Measurements from ENCODE around the gene RNASE1. TPM values are rescaled to one million over a fixed set of nuclear protein-coding genes. Genes with fewer than 3 reads are reported as not detected.

RNASE1 gene
- total RNA-seq, 1 donor from 2014 or later, result 6.4 TPM

GRCh38 chr14:20754308-20754707 lies 48.3 kb downstream of the RNASE1 start:
- Mint-ChIP-seq H3K4me3 (no peak overlapping the region), H3K36me3 (ENCODE audit: low read depth) (peaks cover 7% of the 10 kb centered on the region), H3K27me3 (ENCODE audit: low read depth) (no peaks in the 10 kb centered on the region), H3K9me3 (peaks cover 8% of the 10 kb centered on the region), H3K4me1 (peaks cover 14% of the 10 kb centered on the region), H3K27ac (ENCODE audit: unreplicated experiment) (no peak overlapping the region)
- no peak for TF ChIP-seq CTCF (conservative IDR thresholded peaks at IDR 0.05)
- DNase-seq (ENCODE audit: low read depth, low spot score), result no peak

- no peak for DNase-seq (ENCODE audit: low read depth, low spot score)
- no peak overlapping the region for H3K4me3 Mint-ChIP-seq
- H3K27me3 Mint-ChIP-seq (ENCODE audit: low read depth), result no peaks in the 10 kb centered on the region
These were observed 50.6 kb downstream of the RNASE1 start for GRCh38 chr14:20751963-20752562.

More at GRCh38 chr14:20751963-20752562, 50.6 kb downstream of the RNASE1 start:
- no peak for TF ChIP-seq CTCF (conservative IDR thresholded peaks at IDR 0.05)
- Mint-ChIP-seq H3K27ac (ENCODE audit: unreplicated experiment) (no peak overlapping the region), H3K36me3 (ENCODE audit: low read depth) (peaks cover 7% of the 10 kb centered on the region), H3K9me3 (peaks cover 8% of the 10 kb centered on the region), H3K4me1 (no peaks in the 10 kb centered on the region)

Other genes starting within 250 kb of the RNASE1 start
- gene RNASE9, start 241.8 kb downstream of the RNASE1 start, total RNA-seq, result not detected in 2 replicates
- not detected in 2 replicates for gene RNASE11, start 214.8 kb downstream of the RNASE1 start, total RNA-seq
- not detected in 2 replicates for gene RNASE12, start 211.5 kb downstream of the RNASE1 start, total RNA-seq
- not detected in 2 replicates for gene OR6S1, start 161.2 kb downstream of the RNASE1 start, total RNA-seq
- 2.6 TPM in 2 replicates for gene RNASE4, start 118.3 kb downstream of the RNASE1 start, total RNA-seq
- gene ANG, start 114.1 kb downstream of the RNASE1 start, total RNA-seq, result 2.3 and 3.3 TPM in 2 replicates
- not detected in 2 replicates for gene EDDM3A, start 57.0 kb downstream of the RNASE1 start, total RNA-seq
- not detected in 2 replicates for gene EDDM3B, start 34.4 kb downstream of the RNASE1 start, total RNA-seq
- gene RNASE6, start 21.6 kb downstream of the RNASE1 start, total RNA-seq, result 0.23 TPM in 1 of 2 replicates, not detected in the other
- not detected in 2 replicates for gene RNASE3, start 88.5 kb upstream of the RNASE1 start, total RNA-seq
- not detected in 2 replicates for gene RNASE2, start 152.6 kb upstream of the RNASE1 start, total RNA-seq
- gene METTL17, start 187.1 kb upstream of the RNASE1 start, total RNA-seq, result 86.5 and 88.8 TPM in 2 replicates
- gene SLC39A2, start 196.4 kb upstream of the RNASE1 start, total RNA-seq, result 0.36 and 0.37 TPM in 2 replicates
- gene NDRG2, start 222.2 kb upstream of the RNASE1 start, total RNA-seq, result 13.7 and 17.4 TPM in 2 replicates
- gene TPPP2, start 227.4 kb upstream of the RNASE1 start, total RNA-seq, result not detected in 2 replicates
- gene RNASE13, start 232.0 kb upstream of the RNASE1 start, total RNA-seq, result not detected in 2 replicates
- not detected in 2 replicates for gene RNASE7, start 239.5 kb upstream of the RNASE1 start, total RNA-seq